IPS-15b (cell line): ENCODE measurements around the gene COBL.

ENCODE experiments used
- H3K27me3 ChIP-seq: one replicate; pipeline ENCODE4 v1.6.1; 2013; ENCODE audit warnings: low read length; ENCODE audit not compliant: control insufficient read depth, insufficient read depth
- H3K36me3 ChIP-seq: one replicate; pipeline ENCODE4 v1.6.1; 2013; ENCODE audit warnings: low read length; ENCODE audit not compliant: control insufficient read depth, insufficient read depth
- H3K4me1 ChIP-seq: one replicate; pipeline ENCODE4 v1.6.1; 2013; ENCODE audit warnings: mild to moderate bottlenecking, low read length; ENCODE audit not compliant: control insufficient read depth, insufficient read depth
- H3K4me3 ChIP-seq: one replicate; pipeline ENCODE4 v1.5.1; 2013; ENCODE audit warnings: low read depth, low read length
- H3K9ac ChIP-seq: one replicate; pipeline ENCODE4 v1.6.1; 2013; ENCODE audit warnings: low read depth, mild to moderate bottlenecking, low read length
- H3K9me3 ChIP-seq: one replicate; pipeline ENCODE4 v1.6.1; 2013; ENCODE audit warnings: mild to moderate bottlenecking, low read length; ENCODE audit not compliant: control insufficient read depth, insufficient read depth

The COBL gene

GRCh38 chr7:51022821-51023220, 293.8 kb downstream of the COBL start:
- peaks cover 23% of the 10 kb centered on the region for H3K36me3 ChIP-seq
- H3K4me1 ChIP-seq = no peaks in the 10 kb centered on the region
- no peaks in the 10 kb centered on the region for H3K9me3 ChIP-seq
- no peak overlapping the region for H3K4me3 ChIP-seq
- H3K27me3 ChIP-seq = no peaks in the 10 kb centered on the region
- H3K9ac ChIP-seq = no peak overlapping the region

- Histone ChIP-seq H3K36me3 (peaks cover 20% of the 10 kb centered on the region), H3K9ac (no peak overlapping the region), H3K9me3 (no peaks in the 10 kb centered on the region), H3K4me1 (no peaks in the 10 kb centered on the region), H3K27me3 (no peaks in the 10 kb centered on the region), H3K4me3 (no peak overlapping the region)
Observed at GRCh38 chr7:51021906-51022570, 294.6 kb downstream of the COBL start.

GRCh38 chr7:51020944-51021343, 295.7 kb downstream of the COBL start:
- no peaks in the 10 kb centered on the region for H3K27me3 ChIP-seq
- H3K9ac ChIP-seq = no peak overlapping the region
- no peaks in the 10 kb centered on the region for H3K4me1 ChIP-seq
- H3K36me3 ChIP-seq = peaks cover 14% of the 10 kb centered on the region
- H3K4me3 ChIP-seq = no peak overlapping the region
- no peaks in the 10 kb centered on the region for H3K9me3 ChIP-seq

- peaks cover 11% of the 10 kb centered on the region for H3K36me3 ChIP-seq
- no peaks in the 10 kb centered on the region for H3K27me3 ChIP-seq
- H3K4me1 ChIP-seq = no peaks in the 10 kb centered on the region
- no peaks in the 10 kb centered on the region for H3K9me3 ChIP-seq
- H3K9ac ChIP-seq = no peak overlapping the region
- no peak overlapping the region for H3K4me3 ChIP-seq
Observed at GRCh38 chr7:51019891-51020870, 296.4 kb downstream of the COBL start.

- no peaks in the 10 kb centered on the region for H3K4me1 ChIP-seq
- no peaks in the 10 kb centered on the region for H3K9me3 ChIP-seq
- H3K9ac ChIP-seq = no peak overlapping the region
- peaks cover 4% of the 10 kb centered on the region for H3K36me3 ChIP-seq
- H3K4me3 ChIP-seq = no peak overlapping the region
- no peaks in the 10 kb centered on the region for H3K27me3 ChIP-seq
Observed at GRCh38 chr7:51019191-51019844, 297.3 kb downstream of the COBL start.

GRCh38 chr7:51017576-51018535, 298.8 kb downstream of the COBL start:
- Histone ChIP-seq H3K4me3 (no peak overlapping the region), H3K36me3 (peaks cover 3% of the 10 kb centered on the region), H3K27me3 (no peaks in the 10 kb centered on the region), H3K4me1 (no peaks in the 10 kb centered on the region), H3K9ac (no peak overlapping the region), H3K9me3 (no peaks in the 10 kb centered on the region)

GRCh38 chr7:51016546-51016945, 300.1 kb downstream of the COBL start:
- H3K36me3 ChIP-seq = no peaks in the 10 kb centered on the region
- no peak overlapping the region for H3K9ac ChIP-seq
- H3K27me3 ChIP-seq = no peaks in the 10 kb centered on the region
- no peak overlapping the region for H3K4me3 ChIP-seq
- H3K9me3 ChIP-seq = no peaks in the 10 kb centered on the region
- H3K4me1 ChIP-seq = no peaks in the 10 kb centered on the region

- Histone ChIP-seq H3K27me3 (no peaks in the 10 kb centered on the region), H3K9ac (no peak overlapping the region), H3K36me3 (no peaks in the 10 kb centered on the region), H3K4me1 (no peaks in the 10 kb centered on the region), H3K4me3 (no peak overlapping the region), H3K9me3 (no peaks in the 10 kb centered on the region)
Observed at GRCh38 chr7:51015581-51015980, 301.0 kb downstream of the COBL start.

GRCh38 chr7:51014811-51015210, 301.8 kb downstream of the COBL start:
- Histone ChIP-seq H3K36me3 (no peaks in the 10 kb centered on the region), H3K9me3 (no peaks in the 10 kb centered on the region), H3K4me1 (no peaks in the 10 kb centered on the region), H3K27me3 (no peaks in the 10 kb centered on the region), H3K9ac (no peak overlapping the region), H3K4me3 (no peak overlapping the region)

- Histone ChIP-seq H3K4me3 (no peak overlapping the region), H3K27me3 (no peaks in the 10 kb centered on the region), H3K9me3 (no peaks in the 10 kb centered on the region), H3K4me1 (no peaks in the 10 kb centered on the region), H3K36me3 (no peaks in the 10 kb centered on the region), H3K9ac (no peak overlapping the region)
Observed at GRCh38 chr7:51013861-51014511, 302.6 kb downstream of the COBL start.
